ENCODE data around the gene L3MBTL1. TPM values are rescaled to one million over a fixed set of nuclear protein-coding genes. Genes with fewer than 3 reads are reported as not detected.

The L3MBTL1 gene
- total RNA-seq, 1 donor = 8.0 TPM

DNA sequence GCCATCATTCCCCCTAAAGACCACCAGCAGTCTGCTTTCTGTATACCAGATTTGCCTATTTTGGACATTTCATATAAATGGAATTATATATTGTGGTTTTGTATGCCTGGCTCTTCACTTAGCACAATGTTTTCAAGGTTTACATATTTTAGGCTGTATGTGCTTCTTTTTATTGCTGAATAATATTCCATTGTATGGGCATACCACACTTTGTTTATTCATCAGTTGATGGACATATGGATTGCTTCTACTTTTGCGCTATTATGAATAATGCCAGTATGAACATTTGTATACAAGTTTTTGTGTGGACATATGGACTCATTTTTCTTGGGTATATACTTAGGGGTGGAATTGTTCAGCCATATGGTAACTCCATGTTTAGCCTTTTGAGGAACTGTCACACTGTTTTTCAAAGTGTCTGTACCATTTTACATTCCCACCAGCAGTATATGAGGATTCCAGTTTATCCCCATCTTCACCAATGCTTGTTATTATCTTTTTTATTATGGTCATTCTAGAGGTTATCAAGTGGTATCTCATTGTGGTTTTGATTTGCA is 12.7 kb downstream of the L3MBTL1 start:
- Histone ChIP-seq H3K4me3 (ENCODE audit: low read length) (no peak overlapping the region), H3K27me3 (ENCODE audit: insufficient read depth, low read length) (no peaks in the 10 kb centered on the region), H3K9me3 (ENCODE audit: low read depth, low read length) (no peaks in the 10 kb centered on the region)

GRCh38 chr20:43525021-43525420 is 17.5 kb downstream of the L3MBTL1 start:
- H3K4me3 ChIP-seq (ENCODE audit: low read length) = no peak overlapping the region
- no peaks in the 10 kb centered on the region for H3K27me3 ChIP-seq (ENCODE audit: insufficient read depth, low read length)
- no peaks in the 10 kb centered on the region for H3K9me3 ChIP-seq (ENCODE audit: low read depth, low read length)
- no peaks in the 10 kb centered on the region for H3K4me1 ChIP-seq (ENCODE audit: insufficient read depth, low read length)

More for the DNA sequence above, 12.7 kb downstream of the L3MBTL1 start:
- H3K4me1 ChIP-seq (ENCODE audit: insufficient read depth, low read length) = peaks cover 8% of the 10 kb centered on the region

GRCh38 chr20:43528258-43528875 is 20.9 kb downstream of the L3MBTL1 start:
- Histone ChIP-seq H3K4me1 (ENCODE audit: insufficient read depth, low read length) (no peaks in the 10 kb centered on the region), H3K4me3 (ENCODE audit: low read length) (no peak overlapping the region), H3K27me3 (ENCODE audit: insufficient read depth, low read length) (no peaks in the 10 kb centered on the region), H3K9me3 (ENCODE audit: low read depth, low read length) (no peaks in the 10 kb centered on the region)

DNA sequence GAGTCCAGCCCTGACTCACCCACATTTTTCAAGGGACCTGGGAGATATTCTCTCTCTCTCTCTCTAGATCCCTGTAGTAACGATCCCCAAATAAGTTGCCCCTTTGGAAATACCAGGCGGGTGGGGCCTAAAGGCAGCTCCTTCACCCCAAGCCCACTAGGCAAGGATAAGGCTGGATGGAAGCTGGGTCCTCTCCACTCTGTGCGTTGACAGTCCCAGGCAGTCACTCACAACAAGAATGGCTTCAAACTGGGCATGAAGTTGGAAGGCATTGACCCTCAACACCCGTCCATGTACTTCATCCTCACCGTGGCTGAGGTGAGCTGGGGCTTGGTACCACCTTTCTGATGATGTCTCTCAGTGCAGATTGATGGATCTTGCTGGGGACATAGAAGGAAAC is 21.6 kb downstream of the L3MBTL1 start:
- Histone ChIP-seq H3K4me1 (ENCODE audit: insufficient read depth, low read length) (no peaks in the 10 kb centered on the region), H3K9me3 (ENCODE audit: low read depth, low read length) (no peaks in the 10 kb centered on the region), H3K4me3 (ENCODE audit: low read length) (no peak overlapping the region), H3K27me3 (ENCODE audit: insufficient read depth, low read length) (no peaks in the 10 kb centered on the region)

- Histone ChIP-seq H3K27me3 (ENCODE audit: insufficient read depth, low read length) (no peaks in the 10 kb centered on the region), H3K4me3 (ENCODE audit: low read length) (no peak overlapping the region), H3K9me3 (ENCODE audit: low read depth, low read length) (no peaks in the 10 kb centered on the region), H3K4me1 (ENCODE audit: insufficient read depth, low read length) (no peaks in the 10 kb centered on the region)
These were observed 22.1 kb downstream of the L3MBTL1 start for GRCh38 chr20:43529457-43530153.

GRCh38 chr20:43530321-43531090 is 23.0 kb downstream of the L3MBTL1 start:
- Histone ChIP-seq H3K4me1 (ENCODE audit: insufficient read depth, low read length) (no peaks in the 10 kb centered on the region), H3K4me3 (ENCODE audit: low read length) (no peak overlapping the region), H3K9me3 (ENCODE audit: low read depth, low read length) (no peaks in the 10 kb centered on the region), H3K27me3 (ENCODE audit: insufficient read depth, low read length) (no peaks in the 10 kb centered on the region)

GRCh38 chr20:43531091-43531443 is 23.6 kb downstream of the L3MBTL1 start:
- Histone ChIP-seq H3K9me3 (ENCODE audit: low read depth, low read length) (no peaks in the 10 kb centered on the region), H3K4me3 (ENCODE audit: low read length) (no peak overlapping the region), H3K4me1 (ENCODE audit: insufficient read depth, low read length) (no peaks in the 10 kb centered on the region), H3K27me3 (ENCODE audit: insufficient read depth, low read length) (no peaks in the 10 kb centered on the region)

GRCh38 chr20:43532416-43533055 is 25.0 kb downstream of the L3MBTL1 start:
- Histone ChIP-seq H3K9me3 (ENCODE audit: low read depth, low read length) (no peaks in the 10 kb centered on the region), H3K4me1 (ENCODE audit: insufficient read depth, low read length) (peaks cover 5% of the 10 kb centered on the region), H3K4me3 (ENCODE audit: low read length) (no peak overlapping the region), H3K27me3 (ENCODE audit: insufficient read depth, low read length) (no peaks in the 10 kb centered on the region)

DNA sequence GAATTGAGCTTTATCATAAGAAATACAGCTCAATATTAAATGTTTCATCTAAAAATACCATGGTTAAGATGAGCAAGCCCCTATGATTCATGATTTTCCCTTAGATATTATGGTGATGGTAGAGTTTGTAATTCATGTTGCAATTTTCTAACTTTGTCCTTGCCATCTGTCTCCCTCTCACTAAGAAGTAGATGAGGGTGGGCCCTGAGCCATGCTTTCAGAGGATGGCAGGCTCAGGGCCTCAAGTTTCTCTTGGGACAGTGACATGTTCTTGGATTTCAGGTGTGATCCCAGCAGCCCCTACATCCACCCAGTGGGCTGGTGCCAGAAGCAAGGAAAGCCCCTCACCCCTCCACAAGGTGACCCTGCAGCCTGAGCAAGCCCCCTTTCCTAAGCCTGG is 25.6 kb downstream of the L3MBTL1 start:
- Histone ChIP-seq H3K9me3 (ENCODE audit: low read depth, low read length) (no peaks in the 10 kb centered on the region), H3K4me1 (ENCODE audit: insufficient read depth, low read length) (peaks cover 9% of the 10 kb centered on the region), H3K4me3 (ENCODE audit: low read length) (no peak overlapping the region), H3K27me3 (ENCODE audit: insufficient read depth, low read length) (no peaks in the 10 kb centered on the region)

DNA sequence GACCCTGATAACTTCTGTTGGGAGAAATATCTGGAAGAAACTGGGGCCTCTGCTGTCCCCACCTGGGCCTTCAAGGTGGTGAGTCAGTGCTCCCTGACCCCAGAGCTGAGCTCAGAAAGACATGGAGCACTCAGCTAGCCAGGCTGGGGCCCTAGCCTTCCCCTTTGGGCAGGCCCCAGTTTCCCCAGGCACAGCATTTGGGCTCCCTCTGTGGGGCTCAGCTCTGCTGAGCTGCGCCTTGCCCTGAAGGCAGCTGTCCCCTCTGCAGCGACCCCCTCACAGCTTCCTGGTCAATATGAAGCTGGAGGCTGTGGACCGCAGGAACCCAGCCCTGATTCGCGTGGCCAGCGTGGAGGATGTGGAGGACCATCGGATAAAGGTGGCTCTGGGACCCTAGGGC is 26.5 kb downstream of the L3MBTL1 start:
- Histone ChIP-seq H3K4me1 (ENCODE audit: insufficient read depth, low read length) (peaks cover 9% of the 10 kb centered on the region), H3K27me3 (ENCODE audit: insufficient read depth, low read length) (no peaks in the 10 kb centered on the region), H3K9me3 (ENCODE audit: low read depth, low read length) (no peaks in the 10 kb centered on the region), H3K4me3 (ENCODE audit: low read length) (no peak overlapping the region)

DNA sequence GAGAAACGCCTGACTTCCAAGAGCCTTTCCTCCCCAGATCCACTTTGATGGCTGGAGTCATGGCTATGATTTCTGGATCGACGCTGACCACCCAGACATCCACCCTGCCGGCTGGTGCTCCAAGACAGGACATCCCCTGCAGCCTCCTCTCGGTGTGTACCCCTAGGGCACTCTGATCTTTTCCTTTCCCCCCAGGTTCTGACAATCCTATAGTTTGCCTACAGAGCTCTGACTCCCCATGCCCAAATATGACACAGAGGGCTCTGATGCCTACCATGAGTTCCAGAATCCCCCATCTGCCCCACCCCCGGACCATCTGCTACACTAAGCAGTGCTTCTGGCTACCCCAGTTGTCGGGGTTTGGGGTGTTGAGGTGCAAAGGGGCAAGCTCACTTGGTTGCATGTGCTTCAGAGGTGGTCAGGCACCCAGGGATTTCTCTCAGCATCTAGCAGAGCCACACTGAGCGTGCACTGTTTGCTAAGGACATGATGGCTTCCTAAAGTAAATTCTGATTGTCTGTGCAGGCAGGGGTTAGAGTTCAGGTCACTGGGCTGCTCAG is 27.4 kb downstream of the L3MBTL1 start:
- H3K27me3 ChIP-seq (ENCODE audit: insufficient read depth, low read length) = no peaks in the 10 kb centered on the region
- no peaks in the 10 kb centered on the region for H3K9me3 ChIP-seq (ENCODE audit: low read depth, low read length)
- H3K4me1 ChIP-seq (ENCODE audit: insufficient read depth, low read length) = peaks cover 9% of the 10 kb centered on the region
- no peak overlapping the region for H3K4me3 ChIP-seq (ENCODE audit: low read length)

- Histone ChIP-seq H3K9me3 (ENCODE audit: low read depth, low read length) (no peaks in the 10 kb centered on the region), H3K27me3 (ENCODE audit: insufficient read depth, low read length) (no peaks in the 10 kb centered on the region)
These were observed 28.0 kb downstream of the L3MBTL1 start for GRCh38 chr20:43535370-43536004.

GRCh38 chr20:43536041-43536816 is 28.7 kb downstream of the L3MBTL1 start:
- no peaks in the 10 kb centered on the region for H3K9me3 ChIP-seq (ENCODE audit: low read depth, low read length)
- H3K4me3 ChIP-seq (ENCODE audit: low read length) = no peak overlapping the region
- no peaks in the 10 kb centered on the region for H3K27me3 ChIP-seq (ENCODE audit: insufficient read depth, low read length)
- H3K4me1 ChIP-seq (ENCODE audit: insufficient read depth, low read length) = peaks cover 9% of the 10 kb centered on the region

More at GRCh38 chr20:43535370-43536004, 28.0 kb downstream of the L3MBTL1 start:
- H3K4me3 ChIP-seq (ENCODE audit: low read length) = no peak overlapping the region
- H3K4me1 ChIP-seq (ENCODE audit: insufficient read depth, low read length) = peaks cover 9% of the 10 kb centered on the region

Data from mononuclear cell (primary cell).